HEK293 (cell line): ENCODE measurements around the gene CDH2.

Source experiments
- CTCF ChIA-PET: fragments of 350-600 bp; formaldehyde crosslinking; extraction: SDS; loops from one replicate; lab custom pipeline; 2021; ENCODE audit warnings: antibody characterized with exemption; lab: Yijun Ruan, JAX
- POLR2A ChIA-PET: fragments of 300-600 bp; formaldehyde crosslinking; extraction: SDS; loops from one replicate; lab custom pipeline; 2020; ENCODE audit warnings: antibody characterized with exemption, inconsistent platforms; lab: Yijun Ruan, JAX
- H3K27ac ChIP-seq: fragments of 200-500 bp; sonication (Bioruptor generic); 2 replicates; pipeline ENCODE4 v1.5.1; 2014; ENCODE audit warnings: low read depth, low read length, control low read depth, inconsistent platforms; ENCODE audit errors: extremely low read depth
- H3K36me3 ChIP-seq, 2 experiments: fragments of 200-500 bp in 1 of 2; sonication (Bioruptor generic) in 1 of 2; 1 replicate in 1 of 2; 2 replicates in 1 of 2; pipeline ENCODE4 v1.5.1; 2014 to 2017; ENCODE audit warnings: inconsistent platforms in 2 of 2, low read length in 2 of 2; ENCODE audit not compliant: control insufficient read depth in 2 of 2, insufficient read depth in 1 of 2
- H3K4me1 ChIP-seq: fragments of 200-500 bp; sonication (Bioruptor generic); 2 replicates; pipeline ENCODE4 v1.5.1; 2014; ENCODE audit warnings: mild to moderate bottlenecking, low read length, inconsistent platforms; ENCODE audit not compliant: control insufficient read depth, insufficient read depth
- H3K4me3 ChIP-seq: 2 replicates; pipeline ENCODE4 v1.5.1; 2011; ENCODE audit warnings: low read depth, mild to moderate bottlenecking, control low read depth, low read length, moderate library complexity
- H3K9me3 ChIP-seq: fragments of 200-500 bp; sonication (Bioruptor generic); 2 replicates; pipeline ENCODE4 v1.5.1; 2014; ENCODE audit warnings: low read depth, low read length, inconsistent platforms; ENCODE audit not compliant: control insufficient read depth, insufficient read depth
- BCL6B ChIP-seq: fragments of 450-650 bp; formaldehyde crosslinking; IDR thresholded peaks from 2 replicates; pipeline ENCODE4 v1.5.1; 2017; ENCODE audit warnings: missing biosample characterization, missing genetic modification characterization
- OSR2 ChIP-seq: fragments of 450-650 bp; formaldehyde crosslinking; IDR thresholded peaks from 2 replicates; pipeline ENCODE4 v1.5.1; 2016; ENCODE audit warnings: missing biosample characterization, missing genetic modification characterization
- PRDM4 ChIP-seq: fragments of 450-650 bp; formaldehyde crosslinking; IDR thresholded peaks from 2 replicates; pipeline ENCODE4 v1.5.1; 2017; ENCODE audit warnings: missing biosample characterization, missing genetic modification characterization
- TSHZ1 ChIP-seq: fragments of 450-650 bp; formaldehyde crosslinking; IDR thresholded peaks from 2 replicates; pipeline ENCODE4 v1.5.1; 2016; ENCODE audit warnings: missing biosample characterization, missing genetic modification characterization, borderline replicate concordance
- WT1 ChIP-seq: fragments of 450-650 bp; formaldehyde crosslinking; IDR thresholded peaks from 2 replicates; pipeline ENCODE4 v1.5.1; 2016; ENCODE audit warnings: missing biosample characterization, missing genetic modification characterization
- YY2 ChIP-seq: fragments of 450-650 bp; formaldehyde crosslinking; IDR thresholded peaks from 2 replicates; pipeline ENCODE4 v1.5.1; 2016; ENCODE audit warnings: missing biosample characterization, missing genetic modification characterization
- ZBTB49 ChIP-seq: fragments of 450-650 bp; formaldehyde crosslinking; IDR thresholded peaks from 2 replicates; pipeline ENCODE4 v1.5.1; 2016; ENCODE audit warnings: missing biosample characterization, missing genetic modification characterization, low read depth
- ZBTB7A ChIP-seq: fragments of 450-650 bp; formaldehyde crosslinking; IDR thresholded peaks from 2 replicates; pipeline ENCODE4 v1.5.1; 2016; ENCODE audit warnings: low read depth, missing biosample characterization, missing genetic modification characterization
- ZFP37 ChIP-seq: fragments of 450-650 bp; formaldehyde crosslinking; IDR thresholded peaks from 2 replicates; pipeline ENCODE4 v1.5.1; 2016; ENCODE audit warnings: missing biosample characterization, missing genetic modification characterization
- ZNF211 ChIP-seq: fragments of 450-650 bp; formaldehyde crosslinking; IDR thresholded peaks from 2 replicates; pipeline ENCODE4 v1.5.1; 2016; ENCODE audit warnings: low read depth, missing biosample characterization, missing genetic modification characterization
- ZNF416 ChIP-seq: fragments of 450-650 bp; formaldehyde crosslinking; IDR thresholded peaks from 2 replicates; pipeline ENCODE4 v1.5.1; 2016; ENCODE audit warnings: missing biosample characterization, missing genetic modification characterization
- ZNF433 ChIP-seq: fragments of 450-650 bp; formaldehyde crosslinking; IDR thresholded peaks from 2 replicates; pipeline ENCODE4 v1.5.1; 2016; ENCODE audit warnings: missing biosample characterization, missing genetic modification characterization, low read depth
- ZNF530 ChIP-seq: fragments of 450-650 bp; formaldehyde crosslinking; IDR thresholded peaks from 2 replicates; pipeline ENCODE4 v1.5.1; 2016; ENCODE audit warnings: low read depth, missing biosample characterization, missing genetic modification characterization
- ZNF654 ChIP-seq: fragments of 450-650 bp; formaldehyde crosslinking; IDR thresholded peaks from 2 replicates; pipeline ENCODE4 v1.5.1; 2016; ENCODE audit warnings: low read depth, missing biosample characterization, missing genetic modification characterization
- ZNF660 ChIP-seq: fragments of 450-650 bp; IDR thresholded peaks from 2 replicates; pipeline ENCODE4 v1.5.1; 2018; ENCODE audit warnings: missing biosample characterization, mild to moderate bottlenecking, missing genetic modification characterization
- ZNF692 ChIP-seq: fragments of 450-650 bp; formaldehyde crosslinking; IDR thresholded peaks from 2 replicates; pipeline ENCODE4 v1.5.1; 2016; ENCODE audit warnings: missing biosample characterization, missing genetic modification characterization
- ZNF701 ChIP-seq: fragments of 450-650 bp; formaldehyde crosslinking; IDR thresholded peaks from 2 replicates; pipeline ENCODE4 v1.5.1; 2016; ENCODE audit warnings: missing biosample characterization, missing genetic modification characterization
- ZNF747 ChIP-seq: fragments of 450-650 bp; formaldehyde crosslinking; IDR thresholded peaks from 2 replicates; pipeline ENCODE4 v1.5.1; 2016; ENCODE audit warnings: missing biosample characterization, missing genetic modification characterization
- ZNF76 ChIP-seq: fragments of 450-650 bp; formaldehyde crosslinking; IDR thresholded peaks from 2 replicates; pipeline ENCODE4; 2016; ENCODE audit warnings: low read depth, missing biosample characterization, missing genetic modification characterization, borderline replicate concordance
- ZSCAN18 ChIP-seq: fragments of 450-650 bp; formaldehyde crosslinking; IDR thresholded peaks from 2 replicates; pipeline ENCODE4 v1.5.1; 2016; ENCODE audit warnings: missing biosample characterization, missing genetic modification characterization
- ZXDB ChIP-seq: fragments of 450-650 bp; formaldehyde crosslinking; IDR thresholded peaks from 2 replicates; pipeline ENCODE4 v1.5.1; 2016; ENCODE audit warnings: missing biosample characterization, missing genetic modification characterization

Gene CDH2

GRCh38 chr18:28030458-28030857 is 146.5 kb downstream of the CDH2 start (continued):
- TF ChIP-seq TSHZ1 (tag by site-specific recombination) (no peak), ZXDB (tag by site-specific recombination) (no peak), ZBTB7A (tag by site-specific recombination) (no peak), ZNF76 (tag by site-specific recombination) (no peak)

GRCh38 chr18:28027755-28028154 is 149.2 kb downstream of the CDH2 start:
- no peak overlapping the region for H3K4me3 ChIP-seq
- no peak overlapping the region for H3K27ac ChIP-seq
- H3K9me3 ChIP-seq = no peaks in the 10 kb centered on the region
- POLR2A ChIA-PET = no interaction called here
- TF ChIP-seq ZNF747 (tag by site-specific recombination) (no peak), ZFP37 (tag by site-specific recombination) (no peak), ZNF416 (no peak), ZNF701 (tag by site-specific recombination) (no peak), BCL6B (no peak), ZNF433 (tag by site-specific recombination) (no peak), ZNF654 (tag by site-specific recombination) (no peak), PRDM4 (no peak)
- no peaks in the 10 kb centered on the region for H3K4me1 ChIP-seq
- CTCF ChIA-PET = interaction anchor here (0.7 kb wide), 2 partner anchors 14 to 70 kb away, joined by 3 read pairs; no protein-coding TSS in a partner anchor
- no peaks in the 10 kb centered on the region for H3K36me3 ChIP-seq

GRCh38 chr18:28019425-28020108 is 157.4 kb downstream of the CDH2 start:
- H3K4me1 ChIP-seq = peaks cover 9% of the 10 kb centered on the region
- H3K4me3 ChIP-seq = no peak overlapping the region
- H3K36me3 ChIP-seq = no peaks in the 10 kb centered on the region
- ChIA-PET POLR2A (no interaction called here), CTCF (no interaction called here)
- H3K27ac ChIP-seq = no peak overlapping the region
- H3K9me3 ChIP-seq = no peaks in the 10 kb centered on the region
- TF ChIP-seq ZNF692 (tag by site-specific recombination) = no peak
- TF ChIP-seq OSR2 (tag by site-specific recombination) = no peak
- TF ChIP-seq ZBTB49 = no peak
- no peak for TF ChIP-seq ZNF660 (tag by site-specific recombination)
- TF ChIP-seq ZNF211 (tag by site-specific recombination) = no peak
- no peak for TF ChIP-seq WT1
- TF ChIP-seq ZNF530 (tag by site-specific recombination) = no peak
- TF ChIP-seq YY2 = no peak
- TF ChIP-seq ZSCAN18 (tag by site-specific recombination) = no peak
